NB4 (cell line): ENCODE measurements around the gene NUDT4.

Experiments used
- DNase-seq: peaks from one replicate; pipeline ENCODE4 v3.0.0; 2010; ENCODE audit warnings: low read depth
- H3K4me3 ChIP-seq: one replicate; pipeline ENCODE4 v1.5.1; 2011; ENCODE audit warnings: mild to moderate bottlenecking, low read depth, low read length, moderate library complexity
- MYC ChIP-seq: IDR thresholded peaks from 2 replicates; pipeline ENCODE4 v1.6.1; 2011; ENCODE audit warnings: low read depth, low read length
- POLR2A ChIP-seq: IDR thresholded peaks from 2 replicates; pipeline ENCODE4 v1.6.1; 2011; ENCODE audit warnings: mild to moderate bottlenecking; ENCODE audit not compliant: insufficient read length; ENCODE audit errors: extremely low read depth
- TF ChIP-seq, protein P1 (sequence below): IDR thresholded peaks from 2 replicates; pipeline ENCODE4 v1.6.1; 2011; ENCODE audit warnings: low read depth, low read length
- TF ChIP-seq, protein P2 (sequence below): IDR thresholded peaks from one replicate; pipeline ENCODE4 v1.5.1; 2012; ENCODE audit warnings: low read depth, low read length

NUDT4 gene

DNA sequence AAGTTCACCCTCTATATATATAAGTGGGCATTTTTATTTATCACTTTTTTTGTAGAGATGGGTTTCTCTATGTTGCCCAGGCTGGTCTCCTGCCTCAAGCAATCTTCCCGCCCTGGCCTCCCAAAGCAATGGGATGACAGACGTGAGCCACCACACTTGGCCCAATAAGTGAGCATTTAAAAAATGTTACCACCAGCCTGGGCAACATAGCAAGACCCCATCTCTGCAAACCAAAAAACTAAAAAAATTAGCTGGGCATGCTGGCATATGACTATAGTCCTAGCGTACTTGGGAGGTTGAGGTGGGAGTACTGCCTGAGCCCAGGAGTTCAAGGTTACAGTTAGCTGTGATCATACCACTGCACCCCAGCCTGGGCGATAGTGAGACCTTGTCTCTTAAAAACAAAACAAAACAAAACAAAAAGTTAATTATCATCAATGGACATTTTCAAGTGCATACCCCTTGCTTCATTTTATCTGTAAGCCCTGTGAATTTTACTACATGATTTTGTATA, 40.3 kb downstream of the NUDT4 start:
- DNase-seq, result no peak
- no peak overlapping the region for H3K4me3 ChIP-seq
- TF ChIP-seq, protein P1, sequence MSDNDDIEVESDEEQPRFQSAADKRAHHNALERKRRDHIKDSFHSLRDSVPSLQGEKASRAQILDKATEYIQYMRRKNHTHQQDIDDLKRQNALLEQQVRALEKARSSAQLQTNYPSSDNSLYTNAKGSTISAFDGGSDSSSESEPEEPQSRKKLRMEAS, result no peak
- no peak for TF ChIP-seq POLR2A
- no peak for TF ChIP-seq MYC
- TF ChIP-seq, protein P2, sequence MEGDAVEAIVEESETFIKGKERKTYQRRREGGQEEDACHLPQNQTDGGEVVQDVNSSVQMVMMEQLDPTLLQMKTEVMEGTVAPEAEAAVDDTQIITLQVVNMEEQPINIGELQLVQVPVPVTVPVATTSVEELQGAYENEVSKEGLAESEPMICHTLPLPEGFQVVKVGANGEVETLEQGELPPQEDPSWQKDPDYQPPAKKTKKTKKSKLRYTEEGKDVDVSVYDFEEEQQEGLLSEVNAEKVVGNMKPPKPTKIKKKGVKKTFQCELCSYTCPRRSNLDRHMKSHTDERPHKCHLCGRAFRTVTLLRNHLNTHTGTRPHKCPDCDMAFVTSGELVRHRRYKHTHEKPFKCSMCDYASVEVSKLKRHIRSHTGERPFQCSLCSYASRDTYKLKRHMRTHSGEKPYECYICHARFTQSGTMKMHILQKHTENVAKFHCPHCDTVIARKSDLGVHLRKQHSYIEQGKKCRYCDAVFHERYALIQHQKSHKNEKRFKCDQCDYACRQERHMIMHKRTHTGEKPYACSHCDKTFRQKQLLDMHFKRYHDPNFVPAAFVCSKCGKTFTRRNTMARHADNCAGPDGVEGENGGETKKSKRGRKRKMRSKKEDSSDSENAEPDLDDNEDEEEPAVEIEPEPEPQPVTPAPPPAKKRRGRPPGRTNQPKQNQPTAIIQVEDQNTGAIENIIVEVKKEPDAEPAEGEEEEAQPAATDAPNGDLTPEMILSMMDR, result no peak

DNA sequence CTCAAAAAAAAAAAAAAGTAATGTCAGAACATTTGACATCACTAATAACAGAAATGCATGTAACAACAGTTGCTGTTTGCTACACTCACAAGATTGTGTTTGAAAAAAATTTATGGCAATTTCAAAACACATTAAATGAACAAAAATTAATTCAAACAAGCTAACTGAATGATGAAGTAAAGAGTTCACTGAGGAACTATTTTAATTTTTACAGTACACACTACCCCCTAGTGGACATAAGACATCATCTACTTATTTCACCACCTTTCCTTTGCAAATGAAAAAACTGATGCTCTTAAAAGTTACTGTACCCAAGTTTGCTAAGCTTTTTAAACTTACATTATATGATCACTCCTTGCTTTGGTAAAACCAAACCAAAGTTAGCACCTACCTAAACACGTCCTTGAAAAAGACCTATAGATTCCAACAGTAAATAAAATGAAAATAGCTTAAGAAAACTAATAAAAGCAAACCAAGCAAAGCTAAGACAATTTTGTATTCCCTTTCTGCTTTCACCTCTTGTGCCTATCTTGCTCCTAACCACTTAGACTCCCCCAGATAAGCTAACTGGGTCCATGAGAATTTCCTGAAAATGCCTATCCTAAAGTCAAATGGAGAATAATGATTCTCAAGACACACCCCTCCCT, 41.8 kb downstream of the NUDT4 start:
- TF ChIP-seq, protein P2, result peak; percentile 8
- TF ChIP-seq, protein P1, result no peak
- no peak overlapping the region for H3K4me3 ChIP-seq
- peak; percentile 72 for DNase-seq

DNA sequence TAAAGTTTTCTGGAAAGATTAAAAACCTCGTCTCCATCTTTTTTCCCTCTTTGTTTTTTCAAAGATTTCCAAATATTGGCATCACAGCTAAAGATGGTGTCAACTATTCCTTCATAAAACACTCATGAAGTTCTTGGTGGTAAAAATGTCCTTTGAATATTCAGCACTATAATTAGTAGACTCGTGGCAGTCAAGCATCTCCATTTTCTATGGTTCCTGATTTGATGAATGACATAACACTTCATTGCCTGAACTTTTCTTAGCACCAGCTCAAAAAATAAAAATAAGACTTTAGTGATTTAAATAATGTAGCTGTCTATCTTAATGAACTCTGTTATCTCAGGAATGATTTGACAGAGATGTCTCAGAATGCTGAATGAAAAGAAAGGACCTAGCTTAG, 44.3 kb downstream of the NUDT4 start:
- DNase-seq, result no peak
- no peak overlapping the region for H3K4me3 ChIP-seq
- TF ChIP-seq, protein P1, result no peak
- no peak for TF ChIP-seq POLR2A
- TF ChIP-seq, protein P2, result no peak

DNA sequence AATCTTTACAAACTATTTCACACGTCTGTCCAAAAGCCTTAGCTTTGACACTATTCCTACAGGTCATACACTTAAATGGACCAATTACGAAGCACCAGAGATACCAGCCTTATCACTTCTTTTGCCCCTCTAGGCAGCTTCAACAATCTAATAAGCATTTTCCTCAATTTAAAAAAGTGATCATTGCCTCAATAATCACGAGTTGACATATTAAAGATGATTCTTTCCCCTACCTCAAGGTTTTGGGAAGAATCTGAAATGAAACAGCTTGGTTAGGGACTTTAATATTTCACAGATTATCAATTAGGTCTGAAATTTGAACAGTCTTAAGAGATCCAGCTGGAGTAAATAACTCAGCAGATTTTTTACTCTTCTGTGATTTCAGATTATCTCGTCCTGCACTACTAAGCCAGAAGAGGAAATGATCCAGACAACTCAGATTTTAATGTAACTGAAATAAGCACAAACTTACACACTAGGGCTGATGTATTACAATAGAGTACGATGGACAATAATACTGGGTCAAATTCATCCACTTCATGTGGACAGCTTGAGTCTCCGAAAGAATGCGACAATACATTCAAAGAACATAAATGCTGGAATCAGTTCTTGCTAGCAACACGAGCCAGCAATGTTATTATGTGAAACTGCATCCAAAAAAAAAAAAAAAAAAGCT, 48.1 kb downstream of the NUDT4 start:
- no peak for DNase-seq
- no peak overlapping the region for H3K4me3 ChIP-seq
- TF ChIP-seq MYC (no peak), POLR2A (no peak)
- TF ChIP-seq, protein P1, result no peak

DNA sequence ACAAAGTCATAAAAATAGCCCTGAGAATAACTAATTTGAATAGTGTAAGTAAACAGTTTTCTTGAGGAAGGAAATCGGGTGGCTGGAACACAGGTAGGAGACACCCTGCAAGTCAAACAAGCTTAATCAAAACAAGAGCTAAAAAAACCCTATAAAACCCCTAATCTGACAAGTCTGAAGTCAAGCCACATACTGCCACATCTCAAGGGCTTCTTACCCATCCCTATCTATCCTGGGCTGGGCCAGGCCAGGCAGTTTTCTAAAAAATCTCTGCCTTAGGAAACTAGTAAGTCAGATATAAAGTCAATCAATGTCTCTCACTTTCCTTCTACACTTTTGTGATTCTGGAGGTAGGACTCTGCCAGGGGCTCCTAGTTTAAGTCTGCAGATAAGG, 48.7 kb downstream of the NUDT4 start:
- H3K4me3 ChIP-seq, result no peak overlapping the region
- DNase-seq, result no peak
- TF ChIP-seq MYC (no peak), POLR2A (no peak)
- TF ChIP-seq, protein P1, result no peak
- TF ChIP-seq, protein P2, result no peak
